ENCODE measurements around the gene EXOSC2.

EXOSC2 gene

GRCh38 chr9:130693426-130694191, at the start of gene EXOSC2:
Gene EXOSC2, plus strand, starts transcription at chr9:130693780. Its CDS starts 12 bp downstream, at chr9:130693792.
- DNase-seq, result peak; percentile 91

- DNase-seq, result no peak
Measured at GRCh38 chr9:130651221-130651620, 42.4 kb upstream of the EXOSC2 start.

- no peak for DNase-seq
Measured at GRCh38 chr9:130651752-130652151, 41.8 kb upstream of the EXOSC2 start.

GRCh38 chr9:130654879-130655278, 38.7 kb upstream of the EXOSC2 start:
- no peak for DNase-seq

GRCh38 chr9:130658893-130659698, 34.5 kb upstream of the EXOSC2 start:
- no peak for DNase-seq

- no peak for DNase-seq
Measured at GRCh38 chr9:130659699-130660248, 33.8 kb upstream of the EXOSC2 start.

- DNase-seq, result no peak
Measured at GRCh38 chr9:130660326-130660682, 33.3 kb upstream of the EXOSC2 start.

GRCh38 chr9:130660683-130661450, 32.7 kb upstream of the EXOSC2 start:
- DNase-seq, result no peak

- DNase-seq, result no peak
Measured at GRCh38 chr9:130661451-130662098, 32.0 kb upstream of the EXOSC2 start.

- DNase-seq, result no peak
Measured at GRCh38 chr9:130662099-130662969, 31.2 kb upstream of the EXOSC2 start.

- no peak for DNase-seq
Measured at GRCh38 chr9:130662970-130663257, 30.7 kb upstream of the EXOSC2 start.

- DNase-seq, result no peak
Measured at GRCh38 chr9:130663258-130663976, 30.2 kb upstream of the EXOSC2 start.

- no peak for DNase-seq
Measured at GRCh38 chr9:130663977-130664250, 29.7 kb upstream of the EXOSC2 start.

GRCh38 chr9:130664251-130665028, 29.1 kb upstream of the EXOSC2 start, which contains the start of gene PRDM12:
Gene PRDM12, plus strand, starts transcription at chr9:130664594. Its CDS starts 60 bp downstream, at chr9:130664654.
- no peak for DNase-seq

- no peak for DNase-seq
Measured at GRCh38 chr9:130665029-130665430, 28.6 kb upstream of the EXOSC2 start.

GRCh38 chr9:130665431-130666392, 27.9 kb upstream of the EXOSC2 start:
- no peak for DNase-seq

GRCh38 chr9:130666393-130667119, 27.0 kb upstream of the EXOSC2 start:
- DNase-seq, result no peak

GRCh38 chr9:130667120-130667435, 26.5 kb upstream of the EXOSC2 start:
- no peak for DNase-seq

- DNase-seq, result no peak
Measured at GRCh38 chr9:130668196-130668595, 25.4 kb upstream of the EXOSC2 start.
